MCF 10A (cell line): ENCODE data around the gene PTPRN2. TPM values are rescaled to one million over a fixed set of nuclear protein-coding genes. Genes with fewer than 3 reads are reported as not detected.

ENCODE experiments used
- BruUV-seq: library from RNA; stranded (reverse); fragments of 400-500 nt; replicated peaks from 2 replicates; lab custom pipeline; 2021; lab: Mats Ljungman, UMichigan
- CTCF ChIA-PET: fragments of 300-600 bp; sonication (Branson Sonifier 250); formaldehyde crosslinking; extraction: SDS; loops from one replicate; lab custom pipeline; 2021; ENCODE audit warnings: antibody characterized with exemption, inconsistent platforms; lab: Yijun Ruan, JAX
- POLR2A ChIA-PET: fragments of 300-600, 350-650 bp; sonication (Branson Sonifier 250); formaldehyde crosslinking; extraction: SDS; loops from one replicate; lab custom pipeline; 2020; ENCODE audit warnings: antibody characterized with exemption, inconsistent platforms; lab: Yijun Ruan, JAX
- DNase-seq: peaks from one replicate; pipeline ENCODE4 v3.0.0-alpha.2; 2018; ENCODE audit not compliant: unreplicated experiment
- H3K27ac Mint-ChIP-seq: one replicate; pipeline ENCODE4 v1.8.0; 2022; ENCODE audit warnings: mild to moderate bottlenecking, low read depth, mixed read lengths; ENCODE audit not compliant: unreplicated experiment
- H3K27me3 Mint-ChIP-seq: one replicate; pipeline ENCODE4 v1.8.0; 2022; ENCODE audit warnings: mixed read lengths; ENCODE audit not compliant: insufficient read depth, unreplicated experiment
- H3K36me3 Mint-ChIP-seq: one replicate; pipeline ENCODE4 v1.8.0; 2022; ENCODE audit warnings: mild to moderate bottlenecking, moderate library complexity, mixed read lengths; ENCODE audit not compliant: insufficient read depth, unreplicated experiment
- H3K4me1 Mint-ChIP-seq: one replicate; pipeline ENCODE4 v1.8.0; 2022; ENCODE audit warnings: mixed read lengths; ENCODE audit not compliant: insufficient read depth, unreplicated experiment
- H3K4me3 Mint-ChIP-seq: one replicate; pipeline ENCODE4 v1.8.0; 2022; ENCODE audit warnings: mild to moderate bottlenecking, moderate library complexity, mixed read lengths; ENCODE audit not compliant: unreplicated experiment
- H3K9me3 Mint-ChIP-seq: one replicate; pipeline ENCODE4 v1.8.0; 2022; ENCODE audit warnings: mixed read lengths; ENCODE audit not compliant: unreplicated experiment
- CTCF ChIP-seq: fragments of 200-600 bp; IDR thresholded peaks from one replicate; pipeline ENCODE4 v1.8.0; 2022; ENCODE audit warnings: antibody characterized with exemption, mild to moderate bottlenecking; ENCODE audit not compliant: unreplicated experiment
- intact Hi-C: fragments of 100-400 bp; cut with micrococcal nuclease; formaldehyde crosslinking; loops from 2 replicates; pipeline ENCODE4 v1.14.1; 2022
- total RNA-seq: library from RNA; stranded (reverse); gene quantifications from 2 replicates; pipeline ENCODE4 v1.2.3, GENCODE V29; 2022

The PTPRN2 gene
- total RNA-seq, 1 experiment from 2014 or later = 4.5 TPM

DNA sequence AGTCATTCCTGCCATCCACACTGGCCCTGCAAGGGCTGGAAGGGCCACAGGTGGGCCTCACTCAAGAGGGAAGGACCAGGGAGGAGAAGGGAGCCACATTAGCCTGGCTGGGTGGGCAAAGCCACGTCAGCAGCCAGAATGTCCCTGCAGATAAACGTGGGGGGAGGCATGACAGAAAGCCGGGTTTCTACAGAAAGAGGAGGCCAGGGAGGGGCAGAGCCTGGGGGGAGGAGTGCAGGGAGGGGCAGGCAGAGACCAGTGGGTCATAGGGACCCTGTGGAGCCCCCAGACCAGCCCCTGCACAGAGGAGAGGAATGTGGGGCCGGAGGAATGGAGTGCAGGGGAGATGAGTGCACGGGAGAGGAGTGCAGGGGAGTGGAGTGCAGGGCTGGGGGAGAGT is 590.2 kb downstream of the PTPRN2 start:
- no TSS peak for BruUV-seq
- Mint-ChIP-seq H3K36me3 (peaks cover 14% of the 10 kb centered on the region), H3K9me3 (no peaks in the 10 kb centered on the region), H3K4me3 (no peak overlapping the region), H3K27me3 (no peaks in the 10 kb centered on the region), H3K27ac (no peak overlapping the region), H3K4me1 (no peaks in the 10 kb centered on the region)
- no peak for TF ChIP-seq CTCF
- ChIA-PET CTCF (no interaction called here), POLR2A (no interaction called here)
- intact Hi-C loops = no loop called here
- DNase-seq = no peak

DNA sequence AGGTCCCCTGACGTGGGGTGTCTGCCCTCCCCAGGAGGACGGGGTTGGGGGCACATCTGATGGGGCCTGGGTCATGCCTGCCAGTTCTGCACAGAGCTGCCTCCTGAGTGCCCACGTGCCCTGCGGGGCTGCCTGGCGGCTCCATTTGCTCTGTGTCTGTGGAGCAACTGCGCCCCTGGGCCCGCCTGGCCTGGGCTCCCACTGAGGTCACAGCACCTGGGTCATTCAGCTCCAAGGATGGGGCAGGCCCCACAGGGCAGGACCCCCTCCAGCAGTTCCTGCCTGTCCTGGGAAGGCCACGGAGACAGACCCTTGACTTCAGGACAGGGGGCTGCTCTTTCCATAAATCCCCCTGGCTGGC is 590.6 kb downstream of the PTPRN2 start:
- no TSS peak for BruUV-seq
- Mint-ChIP-seq H3K4me1 (no peaks in the 10 kb centered on the region), H3K4me3 (no peak overlapping the region), H3K36me3 (peaks cover 17% of the 10 kb centered on the region), H3K9me3 (no peaks in the 10 kb centered on the region), H3K27ac (no peak overlapping the region), H3K27me3 (no peaks in the 10 kb centered on the region)
- ChIA-PET CTCF (interaction anchor here (0.6 kb wide), 1 partner anchor 42 kb away, joined by 3 read pairs; no protein-coding TSS in a partner anchor), POLR2A (no interaction called here)
- intact Hi-C loops = no loop called here
- no peak for DNase-seq
- TF ChIP-seq CTCF = no peak

GRCh38 chr7:157996359-157997079 is 591.1 kb downstream of the PTPRN2 start:
- H3K36me3 Mint-ChIP-seq = peaks cover 17% of the 10 kb centered on the region
- CTCF ChIA-PET = interaction anchor here (0.6 kb wide), 1 partner anchor 42 kb away, joined by 3 read pairs; no protein-coding TSS in a partner anchor
- POLR2A ChIA-PET = no interaction called here

GRCh38 chr7:157995815-157996214 is 591.8 kb downstream of the PTPRN2 start:
- no peak for DNase-seq
- intact Hi-C loops = no loop called here
- ChIA-PET CTCF (no interaction called here), POLR2A (no interaction called here)
- no peaks in the 10 kb centered on the region for H3K27me3 Mint-ChIP-seq
- no peaks in the 10 kb centered on the region for H3K9me3 Mint-ChIP-seq
- H3K27ac Mint-ChIP-seq = no peak overlapping the region
- H3K4me3 Mint-ChIP-seq = no peak overlapping the region
- BruUV-seq = no TSS peak
- no peaks in the 10 kb centered on the region for H3K4me1 Mint-ChIP-seq
- TF ChIP-seq CTCF = no peak
- peaks cover 17% of the 10 kb centered on the region for H3K36me3 Mint-ChIP-seq

More at GRCh38 chr7:157996359-157997079, 591.1 kb downstream of the PTPRN2 start:
- no TSS peak for BruUV-seq
- Mint-ChIP-seq H3K9me3 (no peaks in the 10 kb centered on the region), H3K4me3 (no peak overlapping the region), H3K27ac (no peak overlapping the region), H3K4me1 (no peaks in the 10 kb centered on the region), H3K27me3 (no peaks in the 10 kb centered on the region)
- intact Hi-C loops = no loop called here
- no peak for TF ChIP-seq CTCF
- no peak for DNase-seq
